ENCODE results near the gene ZNF212. TPM values are rescaled to one million over a fixed set of nuclear protein-coding genes. Genes with fewer than 3 reads are reported as not detected.
A peak's percentile ranks its signal among the peaks of the same experiment; 100 is the strongest.

Gene ZNF212
- total RNA-seq, 1 donor from 2014 or later = 6.1 TPM

- DNase-seq (ENCODE audit: low read depth) (no peak), FAIRE-seq (peak; percentile 66)
- Histone ChIP-seq H3K4me3 (ENCODE audit: low read depth, low read length) (no peak overlapping the region), H3K36me3 (ENCODE audit: control insufficient read depth, insufficient read depth, low read length) (peaks cover 14% of the 10 kb centered on the region), H3K27me3 (ENCODE audit: control insufficient read depth, insufficient read depth, low read length) (no peaks in the 10 kb centered on the region)
- TF ChIP-seq CTCF (IDR thresholded peaks at IDR 0.05; ENCODE audit: insufficient read depth, low read length, severe bottlenecking) = no peak
Measured at GRCh38 chr7:149252378-149252777, 12.9 kb downstream of the ZNF212 start.

GRCh38 chr7:149253665-149254064 lies 14.2 kb downstream of the ZNF212 start:
- peaks cover 14% of the 10 kb centered on the region for H3K36me3 ChIP-seq (ENCODE audit: control insufficient read depth, insufficient read depth, low read length)
- no peak for TF ChIP-seq CTCF (IDR thresholded peaks at IDR 0.05; ENCODE audit: insufficient read depth, low read length, severe bottlenecking)
- DNase-seq (ENCODE audit: low read depth) = no peak

GRCh38 chr7:149254181-149254858 lies 14.9 kb downstream of the ZNF212 start:
- TF ChIP-seq CTCF (IDR thresholded peaks at IDR 0.05; ENCODE audit: insufficient read depth, low read length, severe bottlenecking) = no peak
- no peak overlapping the region for H3K4me3 ChIP-seq (ENCODE audit: low read depth, low read length)
- FAIRE-seq (no peak), DNase-seq (ENCODE audit: low read depth) (no peak)
- H3K27me3 ChIP-seq (ENCODE audit: control insufficient read depth, insufficient read depth, low read length) = no peaks in the 10 kb centered on the region
- H3K36me3 ChIP-seq (ENCODE audit: control insufficient read depth, insufficient read depth, low read length) = peaks cover 14% of the 10 kb centered on the region

More at GRCh38 chr7:149253665-149254064, 14.2 kb downstream of the ZNF212 start:
- H3K27me3 ChIP-seq (ENCODE audit: control insufficient read depth, insufficient read depth, low read length) = no peaks in the 10 kb centered on the region
- no peak for FAIRE-seq
- H3K4me3 ChIP-seq (ENCODE audit: low read depth, low read length) = no peak overlapping the region

GRCh38 chr7:149255174-149255573 lies 15.7 kb downstream of the ZNF212 start:
- Histone ChIP-seq H3K4me3 (ENCODE audit: low read depth, low read length) (no peak overlapping the region), H3K27me3 (ENCODE audit: control insufficient read depth, insufficient read depth, low read length) (no peaks in the 10 kb centered on the region), H3K36me3 (ENCODE audit: control insufficient read depth, insufficient read depth, low read length) (peaks cover 14% of the 10 kb centered on the region)
- no peak for TF ChIP-seq CTCF (IDR thresholded peaks at IDR 0.05; ENCODE audit: insufficient read depth, low read length, severe bottlenecking)
- DNase-seq (ENCODE audit: low read depth) = no peak
- no peak for FAIRE-seq

- FAIRE-seq (no peak), DNase-seq (ENCODE audit: low read depth) (no peak)
- Histone ChIP-seq H3K36me3 (ENCODE audit: control insufficient read depth, insufficient read depth, low read length) (peaks cover 11% of the 10 kb centered on the region), H3K4me3 (ENCODE audit: low read depth, low read length) (no peak overlapping the region), H3K27me3 (ENCODE audit: control insufficient read depth, insufficient read depth, low read length) (no peaks in the 10 kb centered on the region)
- no peak for TF ChIP-seq CTCF (IDR thresholded peaks at IDR 0.05; ENCODE audit: insufficient read depth, low read length, severe bottlenecking)
Measured at GRCh38 chr7:149256568-149256967, 17.1 kb downstream of the ZNF212 start.

- FAIRE-seq = no peak
- H3K4me3 ChIP-seq (ENCODE audit: low read depth, low read length) = no peak overlapping the region
- peak; percentile 80 for DNase-seq (ENCODE audit: low read depth)
Measured at GRCh38 chr7:149257146-149257545, 17.7 kb downstream of the ZNF212 start.

More at GRCh38 chr7:149257146-149257545, 17.7 kb downstream of the ZNF212 start:
- Histone ChIP-seq H3K27me3 (ENCODE audit: control insufficient read depth, insufficient read depth, low read length) (no peaks in the 10 kb centered on the region), H3K36me3 (ENCODE audit: control insufficient read depth, insufficient read depth, low read length) (peaks cover 10% of the 10 kb centered on the region)
- TF ChIP-seq CTCF (IDR thresholded peaks at IDR 0.05; ENCODE audit: insufficient read depth, low read length, severe bottlenecking) = no peak

Data from bronchial epithelial cell (primary cell).